ENCODE data around the gene FLT3. TPM values are rescaled to one million over a fixed set of nuclear protein-coding genes. Genes with fewer than 3 reads are reported as not detected.
A peak's percentile ranks its signal among the peaks of the same experiment; 100 is the strongest.

The FLT3 gene
- 7.0 TPM for total RNA-seq (2013)
- polyA plus RNA-seq (1 to 10 TPM; 2.1 to 5.3 (median 3.7) TPM), polyA minus RNA-seq (6.7 and 8.6 TPM in 2 replicates), total RNA-seq (5.0 to 36.5 (median 16.3) reads per million in 11 experiments)

DNA sequence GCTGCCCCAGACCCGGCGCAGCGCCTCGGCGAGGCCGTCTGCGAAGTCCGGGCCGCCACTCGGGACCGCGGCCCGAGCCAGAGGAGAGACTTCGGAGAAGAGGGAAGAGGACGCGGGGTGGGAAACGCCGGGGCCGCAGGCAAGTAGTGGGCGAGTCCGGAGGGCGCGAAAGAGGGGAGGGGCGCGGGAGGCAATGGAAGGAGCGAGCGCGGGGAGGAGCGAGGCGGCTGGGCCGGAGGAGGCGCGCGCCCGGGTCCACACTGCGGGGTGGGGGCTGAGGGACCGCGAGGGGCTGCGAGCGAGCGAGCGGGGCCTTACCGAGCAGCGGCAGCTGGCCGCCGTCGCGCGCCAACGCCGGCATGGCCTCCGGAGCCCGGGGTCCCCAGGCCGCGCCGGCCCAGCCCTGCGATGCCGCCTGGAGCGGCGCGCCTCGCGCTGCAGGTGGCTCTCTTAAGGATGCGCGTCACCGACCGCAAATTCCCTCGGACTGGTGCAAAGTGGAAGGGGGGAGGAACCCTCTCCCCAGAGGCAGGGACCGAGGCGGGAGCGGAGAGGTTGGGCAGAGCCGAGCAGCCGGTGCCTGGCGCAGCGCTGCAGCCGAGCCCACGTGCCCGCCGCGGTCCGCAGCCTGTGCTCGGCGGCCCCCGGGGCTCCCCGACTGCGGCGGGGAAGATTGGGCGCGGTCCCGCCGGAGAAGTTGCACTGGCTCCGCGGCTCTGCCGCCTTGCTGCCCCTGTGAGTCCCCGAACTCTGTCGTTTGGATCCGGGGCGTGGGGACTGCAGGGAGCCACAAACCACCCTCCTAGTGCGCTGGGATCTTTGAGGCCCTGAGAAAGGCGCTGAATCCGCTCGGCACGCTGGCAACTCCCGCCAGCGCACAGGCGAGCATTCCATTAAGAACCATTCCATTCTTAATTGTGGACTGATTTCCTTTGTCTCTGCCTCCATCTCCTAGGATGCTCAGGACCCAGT, at the start of gene FLT3:
Gene FLT3, minus strand, starts transcription at position 427 of the 972 bp plus-strand sequence. Its CDS starts 66 bp downstream, at position 361.
- Mint-ChIP-seq H3K4me3 (peak within 1 kb of the TSS; percentile 87 to 91), H3K27ac (peak within 1 kb of the TSS in 5 of 7 donors; percentile 19 to 78 (median 55)), H3K4me1 (peaks cover 52% of the 10 kb centered on the region), H3K9me3 (peaks cover 0 to 4% (median 0%) of the 10 kb centered on the region in 7 donors), H3K27me3 (ENCODE audit: low read depth in 3 of 3) (peaks cover 3 to 11% (median 9%) of the 10 kb centered on the region in 3 donors), H3K36me3 (no peaks in the 10 kb centered on the region)
- intact Hi-C loops (cut with micrococcal nuclease): no loop called here
- Histone ChIP-seq H3K4me3 (replicated peaks in 1 of 3; ENCODE audit: low read depth in 2 of 3, low read length in 3 of 3) (peak within 1 kb of the TSS; percentile 51 to 90 (median 81)), H3K9me3 (replicated peaks in 1 of 2; ENCODE audit: control insufficient read depth in 1 of 2, insufficient read depth in 1 of 2, low read length in 2 of 2) (no peaks in the 10 kb centered on the region), H3K36me3 (replicated peaks in 1 of 2; ENCODE audit: control insufficient read depth in 1 of 2, insufficient read depth in 2 of 2, low read length in 2 of 2) (no peaks in the 10 kb centered on the region), H3K9ac (ENCODE audit: insufficient read depth, low read length, poor library complexity, severe bottlenecking) (peak within 1 kb of the TSS; percentile 54), H3K27ac (ENCODE audit: low read depth in 1 of 2, low read length in 2 of 2) (peak within 1 kb of the TSS; percentile 17 to 56), H3K79me2 (ENCODE audit: insufficient read depth, low read length) (peaks cover 55% of the 10 kb centered on the region), H4K20me1 (ENCODE audit: insufficient read depth, low read length) (no peaks in the 10 kb centered on the region), H2AFZ (ENCODE audit: insufficient read depth, low read depth, low read length, poor library complexity, severe bottlenecking) (peak within 1 kb of the TSS; percentile 89), H3K4me2 (replicated peaks; ENCODE audit: extremely low read depth, low read length, poor library complexity, severe bottlenecking) (peak within 1 kb of the TSS; percentile 88), H3K27me3 (ENCODE audit: control insufficient read depth in 2 of 2, insufficient read depth in 2 of 2, low read length in 2 of 2) (peaks cover 3 to 7% of the 10 kb centered on the region in 2 donors), H3K4me1 (ENCODE audit: control insufficient read depth in 1 of 2, insufficient read depth in 2 of 2, low read length in 2 of 2) (peaks cover 43 to 58% of the 10 kb centered on the region in 2 donors)
- peak; percentile 55 to 66 (median 62) for DNase-seq
- TF ChIP-seq, protein P1, sequence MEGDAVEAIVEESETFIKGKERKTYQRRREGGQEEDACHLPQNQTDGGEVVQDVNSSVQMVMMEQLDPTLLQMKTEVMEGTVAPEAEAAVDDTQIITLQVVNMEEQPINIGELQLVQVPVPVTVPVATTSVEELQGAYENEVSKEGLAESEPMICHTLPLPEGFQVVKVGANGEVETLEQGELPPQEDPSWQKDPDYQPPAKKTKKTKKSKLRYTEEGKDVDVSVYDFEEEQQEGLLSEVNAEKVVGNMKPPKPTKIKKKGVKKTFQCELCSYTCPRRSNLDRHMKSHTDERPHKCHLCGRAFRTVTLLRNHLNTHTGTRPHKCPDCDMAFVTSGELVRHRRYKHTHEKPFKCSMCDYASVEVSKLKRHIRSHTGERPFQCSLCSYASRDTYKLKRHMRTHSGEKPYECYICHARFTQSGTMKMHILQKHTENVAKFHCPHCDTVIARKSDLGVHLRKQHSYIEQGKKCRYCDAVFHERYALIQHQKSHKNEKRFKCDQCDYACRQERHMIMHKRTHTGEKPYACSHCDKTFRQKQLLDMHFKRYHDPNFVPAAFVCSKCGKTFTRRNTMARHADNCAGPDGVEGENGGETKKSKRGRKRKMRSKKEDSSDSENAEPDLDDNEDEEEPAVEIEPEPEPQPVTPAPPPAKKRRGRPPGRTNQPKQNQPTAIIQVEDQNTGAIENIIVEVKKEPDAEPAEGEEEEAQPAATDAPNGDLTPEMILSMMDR (IDR thresholded peaks at IDR 0.05): no peak
- under 1% methylated on average over 105 of the region's 106 CpGs for WGBS (ENCODE audit: insufficient coverage)

DNA sequence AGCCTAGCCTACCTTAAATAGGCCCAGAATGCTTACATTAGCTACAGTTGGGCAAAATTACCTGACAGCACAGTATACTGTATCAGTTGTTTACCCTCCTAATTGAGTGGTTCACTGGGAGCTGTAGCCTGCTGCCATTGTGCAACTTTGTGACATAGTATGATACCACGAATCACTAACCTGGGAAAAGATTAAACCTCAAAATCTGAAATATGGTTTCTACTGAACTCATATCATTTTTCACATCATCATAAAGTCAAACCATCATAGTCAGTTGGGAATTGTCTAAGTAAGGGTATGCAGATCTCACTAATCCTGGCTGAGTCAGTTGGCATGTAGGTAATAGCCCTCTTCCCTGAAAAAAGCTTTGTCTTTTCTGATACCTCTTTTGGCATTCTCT, 47.1 kb upstream of the FLT3 start:
- H3K79me2 ChIP-seq (ENCODE audit: insufficient read depth, low read length): peaks cover 100% of the 10 kb centered on the region
- H3K4me2 ChIP-seq (replicated peaks; ENCODE audit: extremely low read depth, low read length, poor library complexity, severe bottlenecking): no peak overlapping the region
- no peak overlapping the region for H2AFZ ChIP-seq (ENCODE audit: insufficient read depth, low read depth, low read length, poor library complexity, severe bottlenecking)
- H3K27me3 Mint-ChIP-seq (ENCODE audit: low read depth in 3 of 3): no peaks in the 10 kb centered on the region
- H4K20me1 ChIP-seq (ENCODE audit: insufficient read depth, low read length): peaks cover 100% of the 10 kb centered on the region
- H3K27ac Mint-ChIP-seq: peak overlapping the region in 1 of 7 donors; percentile 54
- H3K9ac ChIP-seq (ENCODE audit: insufficient read depth, low read length, poor library complexity, severe bottlenecking): no peak overlapping the region
- H3K9me3 Mint-ChIP-seq: peaks cover 0 to 2% (median 0%) of the 10 kb centered on the region in 7 donors
- TF ChIP-seq, protein P1 (IDR thresholded peaks at IDR 0.05): no peak
- H3K9me3 ChIP-seq (replicated peaks in 1 of 2; ENCODE audit: control insufficient read depth in 1 of 2, insufficient read depth in 1 of 2, low read length in 2 of 2): no peaks in the 10 kb centered on the region
- peaks cover 37% of the 10 kb centered on the region for H3K4me1 Mint-ChIP-seq
- peaks cover 6 to 9% of the 10 kb centered on the region in 2 donors for H3K4me1 ChIP-seq (ENCODE audit: control insufficient read depth in 1 of 2, insufficient read depth in 2 of 2, low read length in 2 of 2)
- H3K36me3 ChIP-seq (replicated peaks in 1 of 2; ENCODE audit: control insufficient read depth in 1 of 2, insufficient read depth in 2 of 2, low read length in 2 of 2): peaks cover 0 to 16% of the 10 kb centered on the region in 2 donors
- intact Hi-C loops (cut with micrococcal nuclease): no loop called here
- H3K27me3 ChIP-seq (ENCODE audit: control insufficient read depth in 2 of 2, insufficient read depth in 2 of 2, low read length in 2 of 2): no peaks in the 10 kb centered on the region
- H3K36me3 Mint-ChIP-seq: peaks cover 7 to 20% of the 10 kb centered on the region in 2 donors
- H3K4me3 Mint-ChIP-seq: no peak overlapping the region
- DNase-seq: no peak
- H3K4me3 ChIP-seq (replicated peaks in 1 of 3; ENCODE audit: low read depth in 2 of 3, low read length in 3 of 3): no peak overlapping the region
- no CpG with 5 or more reads among the region's 1 CpG for WGBS (ENCODE audit: insufficient coverage)
- peak overlapping the region in 1 of 2 donors; percentile 48 for H3K27ac ChIP-seq (ENCODE audit: low read depth in 1 of 2, low read length in 2 of 2)
